ENCODE results near the gene PPEF1.

The PPEF1 gene

DNA sequence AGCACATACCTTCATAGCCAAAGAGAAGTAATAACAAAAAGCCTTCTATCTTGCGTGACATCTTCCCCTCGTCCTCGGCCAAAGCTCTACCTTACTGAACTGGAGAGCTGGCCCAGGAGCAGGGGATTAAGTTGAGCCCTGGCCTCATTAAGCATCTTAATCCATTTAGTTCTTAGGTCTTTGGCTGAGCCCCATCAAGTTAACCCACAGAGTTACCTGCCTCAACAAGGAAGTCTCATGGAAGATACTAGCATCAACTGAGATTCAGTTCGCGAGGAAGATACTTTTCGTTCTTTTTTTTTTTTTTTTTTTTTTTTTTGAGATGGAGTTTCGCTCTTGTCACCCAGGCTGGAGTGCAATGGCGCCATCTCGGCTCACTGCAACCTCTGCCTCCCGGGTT, 35.4 kb upstream of the PPEF1 start, which contains the start of gene RS1:
Gene RS1, minus strand, starts transcription at position 101 of the 400 bp plus-strand sequence. Its CDS starts 40 bp downstream, at position 61.
- TF ChIP-seq, protein P1, sequence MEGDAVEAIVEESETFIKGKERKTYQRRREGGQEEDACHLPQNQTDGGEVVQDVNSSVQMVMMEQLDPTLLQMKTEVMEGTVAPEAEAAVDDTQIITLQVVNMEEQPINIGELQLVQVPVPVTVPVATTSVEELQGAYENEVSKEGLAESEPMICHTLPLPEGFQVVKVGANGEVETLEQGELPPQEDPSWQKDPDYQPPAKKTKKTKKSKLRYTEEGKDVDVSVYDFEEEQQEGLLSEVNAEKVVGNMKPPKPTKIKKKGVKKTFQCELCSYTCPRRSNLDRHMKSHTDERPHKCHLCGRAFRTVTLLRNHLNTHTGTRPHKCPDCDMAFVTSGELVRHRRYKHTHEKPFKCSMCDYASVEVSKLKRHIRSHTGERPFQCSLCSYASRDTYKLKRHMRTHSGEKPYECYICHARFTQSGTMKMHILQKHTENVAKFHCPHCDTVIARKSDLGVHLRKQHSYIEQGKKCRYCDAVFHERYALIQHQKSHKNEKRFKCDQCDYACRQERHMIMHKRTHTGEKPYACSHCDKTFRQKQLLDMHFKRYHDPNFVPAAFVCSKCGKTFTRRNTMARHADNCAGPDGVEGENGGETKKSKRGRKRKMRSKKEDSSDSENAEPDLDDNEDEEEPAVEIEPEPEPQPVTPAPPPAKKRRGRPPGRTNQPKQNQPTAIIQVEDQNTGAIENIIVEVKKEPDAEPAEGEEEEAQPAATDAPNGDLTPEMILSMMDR (IDR thresholded peaks at IDR 0.05; ENCODE audit: low read depth, low read length) = no peak
- TF ChIP-seq MYC (IDR thresholded peaks at IDR 0.05; ENCODE audit: low read depth, low read length) (no peak), POLR2A (IDR thresholded peaks at IDR 0.05; ENCODE audit: extremely low read depth, insufficient read length) (no peak)
- TF ChIP-seq, protein P2, sequence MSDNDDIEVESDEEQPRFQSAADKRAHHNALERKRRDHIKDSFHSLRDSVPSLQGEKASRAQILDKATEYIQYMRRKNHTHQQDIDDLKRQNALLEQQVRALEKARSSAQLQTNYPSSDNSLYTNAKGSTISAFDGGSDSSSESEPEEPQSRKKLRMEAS (IDR thresholded peaks at IDR 0.05; ENCODE audit: low read depth, low read length) = no peak
- H3K4me3 ChIP-seq (ENCODE audit: low read depth, low read length) = no peak within 1 kb of the TSS

DNA sequence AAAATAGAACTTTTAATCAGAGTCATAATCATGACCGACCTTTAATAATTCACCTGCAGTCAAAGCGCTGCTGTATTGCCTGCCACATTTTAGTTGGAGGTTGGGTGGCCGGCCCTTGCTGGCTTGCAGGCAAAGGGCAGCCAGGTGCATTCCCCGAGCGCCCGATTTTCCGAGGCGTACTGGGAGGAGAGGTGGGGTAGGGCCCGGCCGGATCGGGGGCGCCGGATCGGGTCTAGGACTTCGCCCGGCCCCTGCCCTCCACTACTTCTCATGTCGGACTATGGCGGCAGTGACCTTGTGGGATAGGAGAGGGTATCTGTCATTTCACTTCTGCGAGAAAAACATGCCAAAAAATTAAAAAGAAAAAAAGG, 33.0 kb upstream of the PPEF1 start:
- TF ChIP-seq POLR2A (IDR thresholded peaks at IDR 0.05; ENCODE audit: extremely low read depth, insufficient read length) = no peak
- DNase-seq (ENCODE audit: low read depth) = no peak
- peak overlapping the region; percentile 57 for H3K4me3 ChIP-seq (ENCODE audit: low read depth, low read length)

More for the DNA sequence above, 35.4 kb upstream of the PPEF1 start, which contains the start of gene RS1:
- no peak for DNase-seq (ENCODE audit: low read depth)

DNA sequence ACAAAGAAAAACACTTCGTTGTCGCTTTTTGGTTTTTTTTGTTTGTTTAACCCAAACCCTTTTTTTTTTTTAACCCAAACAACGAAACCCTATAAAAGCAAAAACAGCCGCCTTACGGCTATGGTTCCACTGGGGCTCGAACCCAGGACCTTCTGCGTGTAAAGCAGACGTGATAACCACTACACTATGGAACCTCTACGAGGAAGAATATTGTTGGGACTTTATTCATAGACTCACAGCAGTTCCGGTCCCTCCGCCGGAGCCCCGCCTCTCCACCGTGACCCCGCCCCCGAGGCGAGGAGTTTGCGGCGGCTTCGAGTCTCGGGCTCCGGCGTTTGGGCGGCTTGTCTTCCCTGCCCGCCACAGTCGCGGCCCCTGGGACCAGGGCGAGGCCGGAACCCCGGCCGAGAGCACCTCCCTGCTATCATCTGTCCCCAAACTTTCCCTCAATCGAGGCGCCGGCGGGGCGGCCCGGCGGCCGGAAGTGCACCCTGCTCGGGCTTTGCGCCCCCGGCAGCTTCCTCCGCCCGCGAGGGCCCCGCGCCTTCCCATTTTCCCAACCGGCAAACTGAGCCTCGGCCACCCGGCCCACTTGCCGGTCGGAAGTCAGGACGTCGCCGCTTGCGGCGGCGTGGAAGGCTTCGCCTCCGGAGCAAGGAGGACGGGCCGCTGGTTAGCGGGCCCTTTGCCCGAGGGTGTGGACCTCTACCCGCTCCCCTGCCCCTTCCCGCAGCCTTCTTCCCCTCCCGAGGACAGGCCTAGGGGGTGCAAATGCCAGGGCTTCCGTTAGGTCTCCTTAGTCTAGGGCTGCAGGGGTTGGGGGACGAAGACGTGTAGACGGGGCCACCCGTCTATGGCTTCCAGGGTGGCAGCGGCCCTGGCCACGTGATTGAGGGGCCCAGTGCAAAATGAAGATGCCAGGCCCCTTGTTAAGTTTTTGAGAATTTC, 32.4 kb upstream of the PPEF1 start:
- peak; percentile 74 for DNase-seq (ENCODE audit: low read depth)
- TF ChIP-seq, protein P1 (IDR thresholded peaks at IDR 0.05; ENCODE audit: low read depth, low read length) = no peak
- peak; percentile 32 for TF ChIP-seq POLR2A (IDR thresholded peaks at IDR 0.05; ENCODE audit: extremely low read depth, insufficient read length)
- H3K4me3 ChIP-seq (ENCODE audit: low read depth, low read length) = peak overlapping the region; percentile 57

DNA sequence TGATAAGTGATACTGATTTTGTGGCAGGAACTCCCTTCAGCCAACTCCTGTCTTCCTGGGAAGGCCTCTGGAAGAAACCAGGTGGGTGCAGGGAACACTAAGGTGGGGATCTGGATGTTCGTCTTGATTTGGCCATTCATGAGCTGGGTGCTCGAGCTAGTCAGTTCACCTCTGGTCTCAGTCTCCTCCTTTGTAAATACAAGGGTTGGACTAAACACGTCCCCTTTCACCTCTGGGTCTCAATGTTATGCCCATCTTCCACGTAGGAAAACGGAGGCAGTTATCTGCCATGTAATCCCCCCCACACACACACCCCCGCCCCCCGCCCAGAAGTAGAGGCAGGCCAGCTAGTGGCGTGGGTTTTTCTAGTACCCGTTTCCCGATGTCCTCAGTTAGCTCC, 31.4 kb upstream of the PPEF1 start:
- TF ChIP-seq POLR2A (IDR thresholded peaks at IDR 0.05; ENCODE audit: extremely low read depth, insufficient read length) = no peak
- no peak for DNase-seq (ENCODE audit: low read depth)
- no peak overlapping the region for H3K4me3 ChIP-seq (ENCODE audit: low read depth, low read length)

DNA sequence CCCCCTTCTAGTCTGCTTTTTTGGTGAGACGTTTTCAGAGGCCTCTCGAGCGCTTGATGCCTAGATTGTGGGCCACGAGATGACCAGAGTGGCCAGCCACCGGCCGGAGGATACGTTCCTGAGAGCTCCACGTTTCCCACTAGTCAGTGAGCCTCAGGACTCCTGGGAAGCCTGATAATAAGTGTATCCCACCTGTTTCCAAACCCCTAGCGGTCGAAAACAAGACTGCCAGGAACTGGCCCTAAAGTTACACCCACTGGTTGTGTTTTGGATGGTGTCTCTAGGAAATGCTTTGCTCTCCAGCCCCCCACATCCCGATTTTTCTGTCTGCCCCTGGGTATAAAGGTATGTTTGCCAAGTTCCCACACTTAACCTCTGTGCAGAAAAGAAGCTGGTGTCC, 31.0 kb upstream of the PPEF1 start:
- TF ChIP-seq MYC (IDR thresholded peaks at IDR 0.05; ENCODE audit: low read depth, low read length) = no peak
- TF ChIP-seq, protein P1 (IDR thresholded peaks at IDR 0.05; ENCODE audit: low read depth, low read length) = no peak
- H3K4me3 ChIP-seq (ENCODE audit: low read depth, low read length) = no peak overlapping the region
- DNase-seq (ENCODE audit: low read depth) = no peak

DNA sequence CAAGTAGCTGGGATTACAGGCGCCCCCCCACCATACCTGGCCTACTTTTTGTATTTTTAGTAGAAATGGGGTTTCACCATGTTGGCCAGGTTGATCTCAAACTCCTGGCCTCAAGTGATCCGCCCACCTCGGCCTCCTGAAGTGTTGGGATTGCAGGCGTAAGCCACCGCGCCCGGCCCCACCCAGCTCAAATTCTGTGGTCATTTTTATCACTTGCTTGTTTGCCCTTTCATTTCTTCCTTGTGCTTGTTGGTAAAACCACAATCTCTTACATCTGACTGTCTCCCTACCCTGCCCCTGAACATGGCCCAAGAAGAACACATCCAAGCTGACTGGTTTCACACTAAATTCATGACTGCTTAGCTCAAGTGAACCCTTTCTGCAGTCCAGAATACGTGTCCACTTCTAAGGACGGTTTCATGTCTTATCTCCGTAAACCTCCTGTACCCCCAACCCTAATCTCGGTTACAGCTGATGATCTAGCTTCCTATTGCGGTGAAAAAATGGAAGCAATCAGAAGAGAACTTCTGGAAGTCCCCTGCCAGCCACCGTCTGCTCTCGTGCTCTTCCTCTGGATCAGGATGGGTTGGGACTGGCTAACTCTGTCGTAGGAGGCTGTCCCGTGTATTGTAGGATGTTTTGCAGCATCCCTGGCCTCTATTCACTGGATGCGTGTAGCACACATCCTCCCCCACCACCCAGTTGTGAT, 30.1 kb upstream of the PPEF1 start:
- no peak overlapping the region for H3K4me3 ChIP-seq (ENCODE audit: low read depth, low read length)
- TF ChIP-seq, protein P2 (IDR thresholded peaks at IDR 0.05; ENCODE audit: low read depth, low read length) = no peak
- TF ChIP-seq MYC (IDR thresholded peaks at IDR 0.05; ENCODE audit: low read depth, low read length) (no peak), POLR2A (IDR thresholded peaks at IDR 0.05; ENCODE audit: extremely low read depth, insufficient read length) (no peak)
- TF ChIP-seq, protein P1 (IDR thresholded peaks at IDR 0.05; ENCODE audit: low read depth, low read length) = no peak
- peak; percentile 37 for DNase-seq (ENCODE audit: low read depth)

DNA sequence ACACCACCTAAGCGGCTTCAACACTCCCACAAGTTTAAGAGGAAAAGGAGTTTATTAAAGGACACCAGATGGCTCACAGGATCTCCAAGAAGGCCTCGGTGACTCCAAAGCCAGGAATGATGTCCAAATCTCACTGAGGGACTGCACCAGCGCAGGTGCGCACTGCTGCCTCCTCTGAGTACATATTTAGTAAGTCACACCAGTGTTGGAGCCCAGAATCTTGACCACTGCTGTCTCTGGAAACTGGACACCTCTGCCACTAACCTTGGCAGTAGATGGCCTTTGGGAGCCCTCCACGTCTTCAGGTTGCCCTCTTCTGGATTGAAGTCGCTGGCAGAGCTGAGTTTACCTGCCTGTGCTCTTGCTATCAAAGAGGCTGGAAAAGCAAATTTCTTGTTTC, 25.4 kb upstream of the PPEF1 start:
- H3K4me3 ChIP-seq (ENCODE audit: low read depth, low read length) = no peak overlapping the region
- no peak for DNase-seq (ENCODE audit: low read depth)
- TF ChIP-seq, protein P1 (IDR thresholded peaks at IDR 0.05; ENCODE audit: low read depth, low read length) = no peak
- TF ChIP-seq MYC (IDR thresholded peaks at IDR 0.05; ENCODE audit: low read depth, low read length) (no peak), POLR2A (IDR thresholded peaks at IDR 0.05; ENCODE audit: extremely low read depth, insufficient read length) (no peak)
- TF ChIP-seq, protein P2 (IDR thresholded peaks at IDR 0.05; ENCODE audit: low read depth, low read length) = no peak

Data from NB4 (cell line).